Measurements from ENCODE around the gene RBMS3. TPM values are rescaled to one million over a fixed set of nuclear protein-coding genes. Genes with fewer than 3 reads are reported as not detected.

The RBMS3 gene
- total and polyA plus RNA-seq, 4 donors: 4.8 to 117 (median 29.4) TPM

- H3K4me1 ChIP-seq (ENCODE audit: control insufficient read depth in 5 of 5, insufficient read depth in 5 of 5, low read length in 5 of 5): peaks cover 0 to 6% (median 0%) of the 10 kb centered on the region in 5 donors
- H3K9me3 ChIP-seq (ENCODE audit: control insufficient read depth in 4 of 4, insufficient read depth in 3 of 4, low read length in 3 of 4): no peaks in the 10 kb centered on the region
- TF ChIP-seq, protein P1, sequence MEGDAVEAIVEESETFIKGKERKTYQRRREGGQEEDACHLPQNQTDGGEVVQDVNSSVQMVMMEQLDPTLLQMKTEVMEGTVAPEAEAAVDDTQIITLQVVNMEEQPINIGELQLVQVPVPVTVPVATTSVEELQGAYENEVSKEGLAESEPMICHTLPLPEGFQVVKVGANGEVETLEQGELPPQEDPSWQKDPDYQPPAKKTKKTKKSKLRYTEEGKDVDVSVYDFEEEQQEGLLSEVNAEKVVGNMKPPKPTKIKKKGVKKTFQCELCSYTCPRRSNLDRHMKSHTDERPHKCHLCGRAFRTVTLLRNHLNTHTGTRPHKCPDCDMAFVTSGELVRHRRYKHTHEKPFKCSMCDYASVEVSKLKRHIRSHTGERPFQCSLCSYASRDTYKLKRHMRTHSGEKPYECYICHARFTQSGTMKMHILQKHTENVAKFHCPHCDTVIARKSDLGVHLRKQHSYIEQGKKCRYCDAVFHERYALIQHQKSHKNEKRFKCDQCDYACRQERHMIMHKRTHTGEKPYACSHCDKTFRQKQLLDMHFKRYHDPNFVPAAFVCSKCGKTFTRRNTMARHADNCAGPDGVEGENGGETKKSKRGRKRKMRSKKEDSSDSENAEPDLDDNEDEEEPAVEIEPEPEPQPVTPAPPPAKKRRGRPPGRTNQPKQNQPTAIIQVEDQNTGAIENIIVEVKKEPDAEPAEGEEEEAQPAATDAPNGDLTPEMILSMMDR (IDR thresholded peaks at IDR 0.05; ENCODE audit: control extremely low read depth, extremely low read depth): no peak
- H3K9ac ChIP-seq (ENCODE audit: insufficient read depth in 1 of 2, low read length in 2 of 2): no peak overlapping the region
- no peaks in the 10 kb centered on the region for H3K36me3 ChIP-seq (ENCODE audit: control insufficient read depth in 4 of 4, insufficient read depth in 4 of 4, low read length in 4 of 4)
- DNase-seq (no peak), ATAC-seq (ENCODE audit: insufficient read depth, low FRiP score) (no peak)
- H3K4me3 ChIP-seq: no peak overlapping the region
- H3K27ac ChIP-seq (ENCODE audit: low read depth in 1 of 2, low read length in 1 of 2): no peak overlapping the region
- H3K27me3 ChIP-seq (ENCODE audit: control insufficient read depth in 3 of 3, insufficient read depth in 3 of 3, low read length in 2 of 3): no peaks in the 10 kb centered on the region
Observed at GRCh38 chr3:29610781-29611180, 329.9 kb downstream of the RBMS3 start.

DNA sequence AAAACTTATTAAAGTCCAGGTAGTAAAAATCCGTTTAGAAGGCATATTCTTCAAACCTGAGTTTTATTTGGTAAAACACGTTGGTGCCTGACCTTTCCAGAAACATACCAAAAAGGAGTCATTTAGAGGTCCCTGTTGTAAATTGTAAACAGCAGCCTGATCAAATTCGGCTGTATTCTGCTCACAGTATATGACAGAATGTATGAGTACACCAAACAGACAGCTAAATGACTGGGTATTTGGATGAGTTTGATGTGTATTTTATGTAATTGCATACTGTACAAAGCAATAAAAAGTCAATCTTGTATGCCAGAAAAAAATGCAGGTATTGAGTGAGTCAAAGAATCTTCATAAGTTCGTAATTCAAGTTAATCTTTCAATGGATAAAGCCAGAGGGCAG lies 330.4 kb downstream of the RBMS3 start:
- ATAC-seq (ENCODE audit: insufficient read depth, low FRiP score): no peak

GRCh38 chr3:29612536-29612935 lies 331.7 kb downstream of the RBMS3 start:
- Histone ChIP-seq H3K9ac (ENCODE audit: insufficient read depth in 1 of 2, low read length in 2 of 2) (no peak overlapping the region), H3K36me3 (ENCODE audit: control insufficient read depth in 4 of 4, insufficient read depth in 4 of 4, low read length in 4 of 4) (no peaks in the 10 kb centered on the region), H3K27me3 (ENCODE audit: control insufficient read depth in 3 of 3, insufficient read depth in 3 of 3, low read length in 2 of 3) (no peaks in the 10 kb centered on the region), H3K9me3 (ENCODE audit: control insufficient read depth in 4 of 4, insufficient read depth in 3 of 4, low read length in 3 of 4) (no peaks in the 10 kb centered on the region), H3K27ac (ENCODE audit: low read depth in 1 of 2, low read length in 1 of 2) (no peak overlapping the region), H3K4me1 (ENCODE audit: control insufficient read depth in 5 of 5, insufficient read depth in 5 of 5, low read length in 5 of 5) (peaks cover 0 to 2% (median 0%) of the 10 kb centered on the region in 5 donors), H3K4me3 (no peak overlapping the region)
- no peak for DNase-seq
- TF ChIP-seq, protein P1 (IDR thresholded peaks at IDR 0.05; ENCODE audit: control extremely low read depth, extremely low read depth): no peak
- ATAC-seq (ENCODE audit: insufficient read depth, low FRiP score): no peak
- WGBS, 2 donors: 95 to 96% methylated on average over 1 of the region's 1 CpG

More for the DNA sequence above, 330.4 kb downstream of the RBMS3 start:
- Histone ChIP-seq H3K9me3 (ENCODE audit: control insufficient read depth in 4 of 4, insufficient read depth in 3 of 4, low read length in 3 of 4) (no peaks in the 10 kb centered on the region), H3K27ac (ENCODE audit: low read depth in 1 of 2, low read length in 1 of 2) (no peak overlapping the region), H3K4me1 (ENCODE audit: control insufficient read depth in 5 of 5, insufficient read depth in 5 of 5, low read length in 5 of 5) (peaks cover 0 to 3% (median 0%) of the 10 kb centered on the region in 5 donors), H3K36me3 (ENCODE audit: control insufficient read depth in 4 of 4, insufficient read depth in 4 of 4, low read length in 4 of 4) (no peaks in the 10 kb centered on the region), H3K4me3 (no peak overlapping the region), H3K9ac (ENCODE audit: insufficient read depth in 1 of 2, low read length in 2 of 2) (no peak overlapping the region), H3K27me3 (ENCODE audit: control insufficient read depth in 3 of 3, insufficient read depth in 3 of 3, low read length in 2 of 3) (no peaks in the 10 kb centered on the region)
- 85 to 88% methylated on average over 4 of the region's 4 CpGs for WGBS, 2 donors
- TF ChIP-seq, protein P1 (IDR thresholded peaks at IDR 0.05; ENCODE audit: control extremely low read depth, extremely low read depth): no peak
- DNase-seq: no peak

GRCh38 chr3:29614954-29615353 lies 334.1 kb downstream of the RBMS3 start:
- no peak for ATAC-seq (ENCODE audit: insufficient read depth, low FRiP score)
- Histone ChIP-seq H3K27me3 (ENCODE audit: control insufficient read depth in 3 of 3, insufficient read depth in 3 of 3, low read length in 2 of 3) (no peaks in the 10 kb centered on the region), H3K27ac (ENCODE audit: low read depth in 1 of 2, low read length in 1 of 2) (no peak overlapping the region), H3K4me3 (no peak overlapping the region), H3K36me3 (ENCODE audit: control insufficient read depth in 4 of 4, insufficient read depth in 4 of 4, low read length in 4 of 4) (no peaks in the 10 kb centered on the region), H3K9ac (ENCODE audit: insufficient read depth in 1 of 2, low read length in 2 of 2) (no peak overlapping the region), H3K9me3 (ENCODE audit: control insufficient read depth in 4 of 4, insufficient read depth in 3 of 4, low read length in 3 of 4) (no peaks in the 10 kb centered on the region), H3K4me1 (ENCODE audit: control insufficient read depth in 5 of 5, insufficient read depth in 5 of 5, low read length in 5 of 5) (peaks cover 0 to 5% (median 0%) of the 10 kb centered on the region in 5 donors)
- 91 to 100% methylated on average over 1 of the region's 1 CpG for WGBS, 2 donors
- TF ChIP-seq, protein P1 (IDR thresholded peaks at IDR 0.05; ENCODE audit: control extremely low read depth, extremely low read depth): no peak
- DNase-seq: no peak

Measured in lung (tissue), 12 donors.